ENCODE results near the gene HNRNPH3.
A peak's percentile ranks its signal among the peaks of the same experiment; 100 is the strongest.

The HNRNPH3 gene

GRCh38 chr10:68329506-68329861 lies 2.4 kb upstream of the HNRNPH3 start:
- Mint-ChIP-seq H3K4me1 (peaks cover 33% of the 10 kb centered on the region), H3K27ac (no peak overlapping the region), H3K4me3 (no peak overlapping the region), H3K36me3 (ENCODE audit: low read depth) (no peaks in the 10 kb centered on the region), H3K9me3 (no peaks in the 10 kb centered on the region), H3K27me3 (ENCODE audit: low read depth, poor library complexity) (peaks cover 8% of the 10 kb centered on the region)
- no peak for DNase-seq
- TF ChIP-seq CTCF (IDR thresholded peaks at IDR 0.05) = no peak

GRCh38 chr10:68330852-68331454 lies 911 bp upstream of the HNRNPH3 start:
- H3K27ac Mint-ChIP-seq = peak overlapping the region; percentile 100
- peaks cover 4% of the 10 kb centered on the region for H3K27me3 Mint-ChIP-seq (ENCODE audit: low read depth, poor library complexity)
- peaks cover 48% of the 10 kb centered on the region for H3K4me1 Mint-ChIP-seq
- peak overlapping the region; percentile 98 for H3K4me3 Mint-ChIP-seq
- peak; percentile 8 for DNase-seq
- no peak for TF ChIP-seq CTCF (IDR thresholded peaks at IDR 0.05)
- no peaks in the 10 kb centered on the region for H3K9me3 Mint-ChIP-seq
- H3K36me3 Mint-ChIP-seq (ENCODE audit: low read depth) = peaks cover 2% of the 10 kb centered on the region

GRCh38 chr10:68332259-68333057 lies 594 bp downstream of the HNRNPH3 start, which contains the start of gene PBLD:
Gene PBLD (minus strand): TSS chr10:68332928. CDS start chr10:68306844, 26,084 bp downstream.
- no peaks in the 10 kb centered on the region for H3K9me3 Mint-ChIP-seq
- H3K36me3 Mint-ChIP-seq (ENCODE audit: low read depth) = peaks cover 15% of the 10 kb centered on the region
- H3K27ac Mint-ChIP-seq = peak within 1 kb of the TSS; percentile 100
- peak; percentile 71 for DNase-seq
- TF ChIP-seq CTCF (IDR thresholded peaks at IDR 0.05) = peak; percentile 13
- peaks cover 4% of the 10 kb centered on the region for H3K27me3 Mint-ChIP-seq (ENCODE audit: low read depth, poor library complexity)
- H3K4me1 Mint-ChIP-seq = peaks cover 63% of the 10 kb centered on the region
- H3K4me3 Mint-ChIP-seq = peak within 1 kb of the TSS; percentile 98

GRCh38 chr10:68333058-68333395 lies 1.2 kb downstream of the HNRNPH3 start:
- DNase-seq = no peak
- Mint-ChIP-seq H3K27me3 (ENCODE audit: low read depth, poor library complexity) (peaks cover 4% of the 10 kb centered on the region), H3K4me1 (peaks cover 68% of the 10 kb centered on the region), H3K27ac (peak overlapping the region; percentile 100), H3K9me3 (no peaks in the 10 kb centered on the region), H3K36me3 (ENCODE audit: low read depth) (peaks cover 21% of the 10 kb centered on the region), H3K4me3 (peak overlapping the region; percentile 98)
- TF ChIP-seq CTCF (IDR thresholded peaks at IDR 0.05) = peak; percentile 3

GRCh38 chr10:68333440-68334431 lies 1.9 kb downstream of the HNRNPH3 start:
- H3K27ac Mint-ChIP-seq = peak overlapping the region; percentile 100

More at GRCh38 chr10:68333440-68334431, 1.9 kb downstream of the HNRNPH3 start:
- no peaks in the 10 kb centered on the region for H3K9me3 Mint-ChIP-seq
- TF ChIP-seq CTCF (IDR thresholded peaks at IDR 0.05) = no peak
- peak overlapping the region; percentile 98 for H3K4me3 Mint-ChIP-seq
- peaks cover 66% of the 10 kb centered on the region for H3K4me1 Mint-ChIP-seq
- peaks cover 4% of the 10 kb centered on the region for H3K27me3 Mint-ChIP-seq (ENCODE audit: low read depth, poor library complexity)
- no peak for DNase-seq
- H3K36me3 Mint-ChIP-seq (ENCODE audit: low read depth) = peaks cover 27% of the 10 kb centered on the region

Measured in nephron progenitor cell (in vitro differentiated cells).